ENCODE data around the gene CASP10.
A peak's percentile ranks its signal among the peaks of the same experiment; 100 is the strongest.

Gene CASP10

GRCh38 chr2:201220102-201220570 is 37.2 kb downstream of the CASP10 start:
- H3K27me3 ChIP-seq (ENCODE audit: control insufficient read depth, insufficient read depth, low read length), result no peaks in the 10 kb centered on the region
- H3K4me3 ChIP-seq (ENCODE audit: low read depth, low read length), result peak overlapping the region; percentile 2; the same call in 1 of the 2 replicates
- H3K9me3 ChIP-seq (ENCODE audit: control insufficient read depth, insufficient read depth, low read depth, low read length), result no peaks in the 10 kb centered on the region; the same call in 1 of the 2 replicates
- no peaks in the 10 kb centered on the region; the same call in 1 of the 2 replicates for H3K36me3 ChIP-seq (ENCODE audit: control insufficient read depth, insufficient read depth, low read length)
- H3K4me1 ChIP-seq (ENCODE audit: control insufficient read depth, insufficient read depth, low read length), result peaks cover 28% of the 10 kb centered on the region
- peak overlapping the region; percentile 84; the same call in 1 of the 2 replicates for H3K27ac ChIP-seq (ENCODE audit: low read depth, low read length)
- H3K9ac ChIP-seq (ENCODE audit: low read length), result peak overlapping the region; percentile 77

GRCh38 chr2:201223089-201224073 is 40.4 kb downstream of the CASP10 start:
- peaks cover 28% of the 10 kb centered on the region for H3K4me1 ChIP-seq (ENCODE audit: control insufficient read depth, insufficient read depth, low read length)
- H3K9ac ChIP-seq (ENCODE audit: low read length), result no peak overlapping the region
- no peaks in the 10 kb centered on the region; the same call in 1 of the 2 replicates for H3K36me3 ChIP-seq (ENCODE audit: control insufficient read depth, insufficient read depth, low read length)
- no peak overlapping the region for H3K27ac ChIP-seq (ENCODE audit: low read depth, low read length)
- H3K27me3 ChIP-seq (ENCODE audit: control insufficient read depth, insufficient read depth, low read length), result no peaks in the 10 kb centered on the region
- H3K9me3 ChIP-seq (ENCODE audit: control insufficient read depth, insufficient read depth, low read depth, low read length), result no peaks in the 10 kb centered on the region; the same call in 1 of the 2 replicates
- H3K4me3 ChIP-seq (ENCODE audit: low read depth, low read length), result no peak overlapping the region

GRCh38 chr2:201228271-201228911 is 45.5 kb downstream of the CASP10 start:
- Histone ChIP-seq H3K4me3 (ENCODE audit: low read depth, low read length) (no peak overlapping the region), H3K27me3 (ENCODE audit: control insufficient read depth, insufficient read depth, low read length) (no peaks in the 10 kb centered on the region), H3K36me3 (ENCODE audit: control insufficient read depth, insufficient read depth, low read length) (no peaks in the 10 kb centered on the region), H3K9me3 (ENCODE audit: control insufficient read depth, insufficient read depth, low read depth, low read length) (no peaks in the 10 kb centered on the region), H3K9ac (ENCODE audit: low read length) (no peak overlapping the region), H3K4me1 (ENCODE audit: control insufficient read depth, insufficient read depth, low read length) (peaks cover 7% of the 10 kb centered on the region), H3K27ac (ENCODE audit: low read depth, low read length) (no peak overlapping the region)

GRCh38 chr2:201228912-201229290 is 46.0 kb downstream of the CASP10 start:
- peaks cover 7% of the 10 kb centered on the region for H3K4me1 ChIP-seq (ENCODE audit: control insufficient read depth, insufficient read depth, low read length)
- H3K27ac ChIP-seq (ENCODE audit: low read depth, low read length), result no peak overlapping the region
- no peaks in the 10 kb centered on the region for H3K9me3 ChIP-seq (ENCODE audit: control insufficient read depth, insufficient read depth, low read depth, low read length)
- no peak overlapping the region for H3K9ac ChIP-seq (ENCODE audit: low read length)
- no peak overlapping the region for H3K4me3 ChIP-seq (ENCODE audit: low read depth, low read length)
- H3K36me3 ChIP-seq (ENCODE audit: control insufficient read depth, insufficient read depth, low read length), result no peaks in the 10 kb centered on the region
- H3K27me3 ChIP-seq (ENCODE audit: control insufficient read depth, insufficient read depth, low read length), result no peaks in the 10 kb centered on the region

GRCh38 chr2:201231781-201232466 is 49.0 kb downstream of the CASP10 start:
- peaks cover 15% of the 10 kb centered on the region for H3K4me1 ChIP-seq (ENCODE audit: control insufficient read depth, insufficient read depth, low read length)
- H3K36me3 ChIP-seq (ENCODE audit: control insufficient read depth, insufficient read depth, low read length), result no peaks in the 10 kb centered on the region
- no peak overlapping the region for H3K4me3 ChIP-seq (ENCODE audit: low read depth, low read length)
- peak overlapping the region; percentile 26; the same call in 1 of the 2 replicates for H3K27ac ChIP-seq (ENCODE audit: low read depth, low read length)
- no peaks in the 10 kb centered on the region for H3K9me3 ChIP-seq (ENCODE audit: control insufficient read depth, insufficient read depth, low read depth, low read length)
- no peaks in the 10 kb centered on the region for H3K27me3 ChIP-seq (ENCODE audit: control insufficient read depth, insufficient read depth, low read length)
- no peak overlapping the region for H3K9ac ChIP-seq (ENCODE audit: low read length)

GRCh38 chr2:201232467-201232815 is 49.5 kb downstream of the CASP10 start:
- Histone ChIP-seq H3K27me3 (ENCODE audit: control insufficient read depth, insufficient read depth, low read length) (no peaks in the 10 kb centered on the region), H3K4me3 (ENCODE audit: low read depth, low read length) (no peak overlapping the region; the same call in 1 of the 2 replicates), H3K9me3 (ENCODE audit: control insufficient read depth, insufficient read depth, low read depth, low read length) (no peaks in the 10 kb centered on the region), H3K36me3 (ENCODE audit: control insufficient read depth, insufficient read depth, low read length) (no peaks in the 10 kb centered on the region), H3K27ac (ENCODE audit: low read depth, low read length) (no peak overlapping the region), H3K9ac (ENCODE audit: low read length) (no peak overlapping the region), H3K4me1 (ENCODE audit: control insufficient read depth, insufficient read depth, low read length) (peaks cover 15% of the 10 kb centered on the region)

DNA sequence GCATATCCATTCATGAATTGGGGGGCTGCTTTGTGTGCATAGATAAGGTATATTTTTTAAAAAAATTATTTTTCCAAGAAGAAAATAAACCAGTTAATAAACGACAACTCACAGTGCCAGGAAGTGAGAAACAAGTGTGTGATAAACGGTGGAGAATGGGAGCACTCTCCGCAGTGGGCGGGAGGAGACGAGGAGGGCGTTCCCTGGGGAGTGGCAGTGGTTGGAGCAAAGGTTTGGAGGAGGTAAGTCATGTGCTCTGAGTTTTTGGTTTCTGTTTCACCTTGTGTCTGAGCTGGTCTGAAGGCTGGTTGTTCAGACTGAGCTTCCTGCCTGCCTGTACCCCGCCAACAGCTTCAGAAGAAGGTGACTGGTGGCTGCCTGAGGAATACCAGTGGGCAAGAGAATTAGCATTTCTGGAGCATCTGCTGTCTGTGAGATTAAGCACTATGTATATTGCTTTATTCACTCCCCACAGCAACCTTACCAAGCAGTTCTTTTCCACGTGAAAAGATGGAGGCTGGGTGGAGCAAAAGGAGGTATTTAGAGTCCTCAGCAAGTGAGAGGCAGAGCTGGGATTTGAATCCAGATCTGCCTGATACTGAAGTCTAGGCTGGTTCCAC is 50.4 kb downstream of the CASP10 start:
- Histone ChIP-seq H3K4me3 (ENCODE audit: low read depth, low read length) (peak overlapping the region; percentile 54), H3K27ac (ENCODE audit: low read depth, low read length) (peak overlapping the region; percentile 16; the same call in 1 of the 2 replicates), H3K9me3 (ENCODE audit: control insufficient read depth, insufficient read depth, low read depth, low read length) (no peaks in the 10 kb centered on the region), H3K27me3 (ENCODE audit: control insufficient read depth, insufficient read depth, low read length) (no peaks in the 10 kb centered on the region), H3K36me3 (ENCODE audit: control insufficient read depth, insufficient read depth, low read length) (0 out of 2 replicates have a peak, but pooled peaks cover 2% of the 10 kb centered on the region), H3K9ac (ENCODE audit: low read length) (peak overlapping the region; percentile 51), H3K4me1 (ENCODE audit: control insufficient read depth, insufficient read depth, low read length) (peaks cover 15% of the 10 kb centered on the region)

- 0 out of 2 replicates have a peak, but pooled peaks cover 2% of the 10 kb centered on the region for H3K36me3 ChIP-seq (ENCODE audit: control insufficient read depth, insufficient read depth, low read length)
- no peaks in the 10 kb centered on the region for H3K27me3 ChIP-seq (ENCODE audit: control insufficient read depth, insufficient read depth, low read length)
- H3K4me3 ChIP-seq (ENCODE audit: low read depth, low read length), result peak overlapping the region; percentile 54
- H3K9me3 ChIP-seq (ENCODE audit: control insufficient read depth, insufficient read depth, low read depth, low read length), result no peaks in the 10 kb centered on the region
- H3K27ac ChIP-seq (ENCODE audit: low read depth, low read length), result peak overlapping the region; percentile 16; the same call in 1 of the 2 replicates
- peak overlapping the region; percentile 51 for H3K9ac ChIP-seq (ENCODE audit: low read length)
- H3K4me1 ChIP-seq (ENCODE audit: control insufficient read depth, insufficient read depth, low read length), result peaks cover 15% of the 10 kb centered on the region
Measured at GRCh38 chr2:201233812-201234662, 51.1 kb downstream of the CASP10 start.

- Histone ChIP-seq H3K4me3 (ENCODE audit: low read depth, low read length) (peak overlapping the region; percentile 54), H3K36me3 (ENCODE audit: control insufficient read depth, insufficient read depth, low read length) (peaks cover 4% of the 10 kb centered on the region; the same call in 1 of the 2 replicates), H3K4me1 (ENCODE audit: control insufficient read depth, insufficient read depth, low read length) (peaks cover 15% of the 10 kb centered on the region), H3K9me3 (ENCODE audit: control insufficient read depth, insufficient read depth, low read depth, low read length) (0 out of 2 replicates have a peak, but pooled peaks cover 2% of the 10 kb centered on the region), H3K27me3 (ENCODE audit: control insufficient read depth, insufficient read depth, low read length) (no peaks in the 10 kb centered on the region), H3K27ac (ENCODE audit: low read depth, low read length) (no peak overlapping the region), H3K9ac (ENCODE audit: low read length) (no peak overlapping the region)
Measured at GRCh38 chr2:201234663-201235135, 51.8 kb downstream of the CASP10 start.
